Gastrocnemius medialis (tissue), 4 donors: ENCODE measurements around the gene SUSD3.

Experiments
- CTCF ChIP-seq, 5 experiments: fragments of 450-650 bp in 3 of 5; fragments of 200-600 bp in 2 of 5; sonication (generic) in 2 of 5; IDR thresholded peaks in 4 of 5; conservative IDR thresholded peaks in 1 of 5; 1 replicate in 4 of 5; 2 replicates in 1 of 5; pipeline ENCODE4 v1.5.1; 2016 to 2019; ENCODE audit warnings: antibody characterized with exemption in 5 of 5, mild to moderate bottlenecking in 3 of 5, moderate library complexity in 3 of 5
- POLR2A ChIP-seq, 2 donors: fragments of 450-650 bp; IDR thresholded peaks; one replicate each; pipeline ENCODE4 v1.6.1; 2017; ENCODE audit warnings: antibody characterized with exemption in 2 of 2, mild to moderate bottlenecking in 2 of 2, moderate library complexity in 2 of 2

- TF ChIP-seq CTCF (IDR thresholded peaks at IDR 0.05 in 4 of 5, conservative IDR thresholded peaks at IDR 0.05 in 1 of 5) = no peak
- no peak for TF ChIP-seq POLR2A (IDR thresholded peaks at IDR 0.05)
These were observed 73.2 kb downstream of the SUSD3 start for GRCh38 chr9:93131599-93132286.
